HG03066 (cell line): Measurements from ENCODE around the gene WNT8B.

Experiments used
- ATAC-seq: cut with Tn5 transposase; IDR thresholded peaks from one replicate; pipeline ENCODE4 v1.9.1; 2021; ENCODE audit warnings: low read depth; ENCODE audit not compliant: unreplicated experiment

WNT8B gene

GRCh38 chr10:100462709-100463108 lies at the start of gene WNT8B:
WNT8B (plus strand) TSS chr10:100463009; CDS start chr10:100463169, 160 bp downstream.
- no peak for ATAC-seq

GRCh38 chr10:100413173-100413572 lies 49.6 kb upstream of the WNT8B start:
- no peak for ATAC-seq

GRCh38 chr10:100419911-100420449 lies 42.8 kb upstream of the WNT8B start:
- ATAC-seq = no peak

- no peak for ATAC-seq
Observed at GRCh38 chr10:100427374-100427773, 35.4 kb upstream of the WNT8B start.

GRCh38 chr10:100433253-100434240 lies 29.3 kb upstream of the WNT8B start:
- peak; percentile 84 for ATAC-seq

GRCh38 chr10:100436255-100436654 lies 26.6 kb upstream of the WNT8B start:
- no peak for ATAC-seq

GRCh38 chr10:100438674-100439315 lies 24.0 kb upstream of the WNT8B start:
- ATAC-seq = no peak

GRCh38 chr10:100442548-100442947 lies 20.3 kb upstream of the WNT8B start:
- ATAC-seq = no peak

- no peak for ATAC-seq
Observed at GRCh38 chr10:100446130-100446761, 16.6 kb upstream of the WNT8B start.

GRCh38 chr10:100447663-100448062 lies 15.1 kb upstream of the WNT8B start:
- no peak for ATAC-seq

- no peak for ATAC-seq
Observed at GRCh38 chr10:100448951-100449350, 13.9 kb upstream of the WNT8B start.

- no peak for ATAC-seq
Observed at GRCh38 chr10:100468322-100468721, 5.5 kb downstream of the WNT8B start.

- no peak for ATAC-seq
Observed at GRCh38 chr10:100468978-100469377, 6.2 kb downstream of the WNT8B start.

GRCh38 chr10:100469756-100470155 lies 6.9 kb downstream of the WNT8B start:
- no peak for ATAC-seq

- no peak for ATAC-seq
Observed at GRCh38 chr10:100470367-100470766, 7.6 kb downstream of the WNT8B start.

GRCh38 chr10:100477970-100478369 lies 15.2 kb downstream of the WNT8B start:
- no peak for ATAC-seq

- no peak for ATAC-seq
Observed at GRCh38 chr10:100479037-100479436, 16.2 kb downstream of the WNT8B start.

- no peak for ATAC-seq
Observed at GRCh38 chr10:100480002-100480401, 17.2 kb downstream of the WNT8B start.

- peak; percentile 99 for ATAC-seq
Observed at GRCh38 chr10:100481462-100482081, 18.8 kb downstream of the WNT8B start.

GRCh38 chr10:100482181-100482833 lies 19.5 kb downstream of the WNT8B start:
- no peak for ATAC-seq
